GM12865 (cell line): ENCODE data around the gene BANP.
"Not testable (repeated sequence)": the region's sequence is repeated elsewhere in the genome, so short reads cannot be mapped to it uniquely, and the experiment has no call there.

Experiments used
- DNase-seq: peaks from one replicate; pipeline ENCODE4 v3.0.0; 2010; ENCODE audit warnings: low read depth
- H3K4me3 ChIP-seq: 2 replicates; pipeline ENCODE4 v1.5.1; 2011; ENCODE audit warnings: mild to moderate bottlenecking, low read depth, low read length, control low read depth
- CTCF ChIP-seq: IDR thresholded peaks from 2 replicates; pipeline ENCODE4 v1.5.1; 2011; ENCODE audit warnings: low read length, control low read depth, low read depth, inconsistent platforms; ENCODE audit not compliant: insufficient read depth; ENCODE audit errors: missing control alignments

Gene BANP

GRCh38 chr16:88084881-88085280 lies 133.6 kb downstream of the BANP start:
- no peak for TF ChIP-seq CTCF
- H3K4me3 ChIP-seq, result no peak overlapping the region
- DNase-seq, result no peak

GRCh38 chr16:88086571-88087516 lies 135.6 kb downstream of the BANP start:
- no peak overlapping the region for H3K4me3 ChIP-seq
- no peak for TF ChIP-seq CTCF
- no peak for DNase-seq

- DNase-seq, result no peak
- no peak overlapping the region for H3K4me3 ChIP-seq
- TF ChIP-seq CTCF, result no peak
Observed at GRCh38 chr16:88087517-88087877, 136.3 kb downstream of the BANP start.

GRCh38 chr16:88088161-88088581 lies 136.9 kb downstream of the BANP start:
- H3K4me3 ChIP-seq, result no peak overlapping the region
- TF ChIP-seq CTCF, result no peak
- no peak for DNase-seq

- DNase-seq, H3K4me3 ChIP-seq: not testable (repeated sequence)
Observed at GRCh38 chr16:88088611-88089010, 137.4 kb downstream of the BANP start.

GRCh38 chr16:88089071-88089470 lies 137.8 kb downstream of the BANP start:
- not testable (repeated sequence) for H3K4me3 ChIP-seq, DNase-seq

- H3K4me3 ChIP-seq, DNase-seq: not testable (repeated sequence)
Observed at GRCh38 chr16:88089632-88090376, 138.6 kb downstream of the BANP start.

- DNase-seq, H3K4me3 ChIP-seq: not testable (repeated sequence)
Observed at GRCh38 chr16:88090377-88091175, 139.3 kb downstream of the BANP start.

GRCh38 chr16:88091221-88091971 lies 140.2 kb downstream of the BANP start:
- not testable (repeated sequence) for DNase-seq

GRCh38 chr16:88091972-88092302 lies 140.7 kb downstream of the BANP start:
- DNase-seq, H3K4me3 ChIP-seq: not testable (repeated sequence)

More at GRCh38 chr16:88091221-88091971, 140.2 kb downstream of the BANP start:
- H3K4me3 ChIP-seq, result not testable (repeated sequence)

GRCh38 chr16:88092791-88093555 lies 141.7 kb downstream of the BANP start:
- not testable (repeated sequence) for H3K4me3 ChIP-seq, DNase-seq

- not testable (repeated sequence) for DNase-seq, H3K4me3 ChIP-seq
Observed at GRCh38 chr16:88093556-88094252, 142.5 kb downstream of the BANP start.
